Activated CD4-positive, alpha-beta T cell treated with anti-CD3 and anti-CD28 coated beads, Interleukin-10, Interleukin-2, amounts not matched to agents 100 ng/mL and 50 ng/mL, durations not matched to agents 16 hours and 8 hours (primary cell): Measurements from ENCODE around the gene TACC3.

Experiments
- DNase-seq: peaks from one replicate; pipeline ENCODE4 v3.0.0-alpha.2; 2020

Gene TACC3

DNA sequence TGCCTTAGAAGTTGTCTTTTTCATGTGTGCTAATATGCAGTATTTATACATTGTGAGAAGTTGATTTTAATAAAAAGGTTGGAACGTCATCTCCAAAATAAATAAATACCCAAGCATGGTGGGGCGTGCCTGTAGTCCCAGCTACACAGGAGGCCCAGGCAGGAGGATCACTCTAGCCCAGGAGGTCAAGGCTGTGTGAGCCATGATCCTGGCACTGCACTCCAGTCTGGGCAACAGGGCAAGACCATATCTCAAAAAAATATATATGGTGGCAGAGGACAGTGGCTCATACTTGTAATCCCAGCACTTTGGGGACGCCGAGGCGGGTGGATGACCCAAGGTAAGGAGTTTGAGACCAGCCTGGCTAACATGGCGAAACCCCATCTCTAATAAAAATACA, 15.6 kb upstream of the TACC3 start:
- DNase-seq = no peak

DNA sequence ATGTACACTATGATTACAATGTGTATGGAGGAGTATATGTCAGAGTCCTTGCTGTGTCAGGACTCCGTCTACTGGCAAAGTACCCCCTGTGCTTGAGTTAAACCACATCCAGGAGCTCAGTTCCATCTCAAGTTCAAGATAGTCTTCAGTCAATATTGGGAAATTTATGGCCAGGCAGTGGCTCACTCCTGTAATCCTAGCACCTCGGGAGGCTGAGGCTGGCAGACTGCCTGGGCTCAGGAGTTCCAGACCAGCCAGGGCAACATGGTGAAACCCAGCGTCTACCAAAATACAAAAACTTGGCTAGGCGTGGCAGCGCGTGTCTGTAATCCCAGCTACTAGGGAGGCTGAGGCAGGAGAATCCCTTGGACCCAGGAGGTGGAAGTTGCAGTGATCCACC, 15.0 kb upstream of the TACC3 start:
- no peak for DNase-seq

DNA sequence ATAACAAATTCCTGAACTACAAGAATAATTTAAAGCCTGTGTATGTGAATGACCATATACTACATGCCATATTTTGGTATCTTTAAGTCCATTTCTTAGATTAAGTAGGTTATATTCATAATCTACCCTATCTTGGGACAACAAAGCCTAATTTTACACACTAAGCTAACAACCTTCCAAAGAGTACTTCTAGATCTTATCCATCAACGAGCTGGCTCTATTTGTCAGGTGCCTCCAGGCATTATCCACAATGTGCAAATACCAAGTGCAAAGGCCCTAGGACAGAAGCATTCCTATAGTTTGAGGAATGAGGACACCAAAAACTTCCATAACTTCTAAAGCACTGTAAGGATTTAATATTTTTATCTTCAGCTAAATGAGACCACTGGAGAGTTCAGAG, 12.7 kb upstream of the TACC3 start:
- DNase-seq = no peak

DNA sequence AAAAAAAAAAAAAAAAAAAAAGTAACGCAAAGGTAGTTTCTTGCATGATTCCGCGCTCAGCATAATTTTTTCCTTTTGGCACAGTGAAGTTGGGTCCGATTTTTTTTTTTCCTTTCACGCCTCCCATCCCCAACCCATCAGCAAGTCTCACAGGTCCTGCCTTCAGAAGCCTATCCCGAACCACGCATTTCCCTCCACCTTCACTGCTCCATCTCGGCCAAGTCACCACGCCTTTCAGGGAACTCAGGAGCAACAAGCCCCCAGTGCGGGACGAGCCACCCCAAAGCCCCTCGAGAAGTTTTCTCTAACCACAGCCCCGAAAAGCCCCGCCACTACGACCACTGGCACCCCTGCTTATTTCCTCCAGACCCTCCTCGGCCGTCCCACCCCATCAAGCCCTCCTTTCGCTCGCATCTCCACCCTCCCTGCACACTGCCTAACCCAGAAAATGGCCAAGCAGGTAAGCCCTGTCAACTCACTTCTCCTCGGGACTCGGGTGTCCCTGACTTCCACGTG, 10.2 kb upstream of the TACC3 start:
- no peak for DNase-seq

DNA sequence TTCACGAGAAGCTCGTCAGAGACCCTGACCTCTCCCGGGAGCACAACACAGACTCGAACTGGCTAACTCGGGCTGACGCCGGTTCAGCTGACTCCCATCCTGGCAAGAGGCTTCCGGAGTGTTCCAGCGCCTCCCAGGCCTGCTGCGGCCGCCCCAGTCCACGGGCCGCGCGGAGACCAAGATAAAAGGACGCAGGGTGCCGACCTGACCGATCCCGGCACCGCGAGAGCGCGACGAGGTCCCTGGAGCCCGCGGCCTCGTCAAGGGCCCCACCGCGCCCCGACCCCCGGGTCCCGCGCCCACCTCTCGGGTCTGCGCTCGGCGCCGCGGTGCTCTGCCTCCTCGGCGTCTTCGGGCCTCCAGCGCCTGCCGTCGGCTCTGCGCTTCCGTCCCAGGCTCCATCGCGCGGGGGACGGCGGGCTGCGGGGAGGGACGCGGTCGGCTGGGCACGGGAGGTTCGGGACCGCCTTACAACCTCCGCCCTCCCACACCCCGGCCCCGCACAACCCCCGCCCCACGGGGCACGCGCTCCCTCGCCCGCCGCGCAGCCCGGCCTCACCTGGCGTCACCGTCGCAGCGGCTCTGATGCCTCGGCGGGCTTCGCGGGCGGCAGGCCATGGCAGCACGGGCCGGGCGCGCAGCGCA, 9.6 kb upstream of the TACC3 start:
- peak; percentile 56 for DNase-seq

- peak; percentile 99 for DNase-seq
These were observed 8.9 kb upstream of the TACC3 start, which contains the start of gene SLBP for GRCh38 chr4:1712216-1713002. SLBP (minus strand) TSS chr4:1712319; CDS start chr4:1712188, 131 bp downstream.

- DNase-seq = no peak
These were observed 8.1 kb upstream of the TACC3 start for GRCh38 chr4:1713003-1713851.

DNA sequence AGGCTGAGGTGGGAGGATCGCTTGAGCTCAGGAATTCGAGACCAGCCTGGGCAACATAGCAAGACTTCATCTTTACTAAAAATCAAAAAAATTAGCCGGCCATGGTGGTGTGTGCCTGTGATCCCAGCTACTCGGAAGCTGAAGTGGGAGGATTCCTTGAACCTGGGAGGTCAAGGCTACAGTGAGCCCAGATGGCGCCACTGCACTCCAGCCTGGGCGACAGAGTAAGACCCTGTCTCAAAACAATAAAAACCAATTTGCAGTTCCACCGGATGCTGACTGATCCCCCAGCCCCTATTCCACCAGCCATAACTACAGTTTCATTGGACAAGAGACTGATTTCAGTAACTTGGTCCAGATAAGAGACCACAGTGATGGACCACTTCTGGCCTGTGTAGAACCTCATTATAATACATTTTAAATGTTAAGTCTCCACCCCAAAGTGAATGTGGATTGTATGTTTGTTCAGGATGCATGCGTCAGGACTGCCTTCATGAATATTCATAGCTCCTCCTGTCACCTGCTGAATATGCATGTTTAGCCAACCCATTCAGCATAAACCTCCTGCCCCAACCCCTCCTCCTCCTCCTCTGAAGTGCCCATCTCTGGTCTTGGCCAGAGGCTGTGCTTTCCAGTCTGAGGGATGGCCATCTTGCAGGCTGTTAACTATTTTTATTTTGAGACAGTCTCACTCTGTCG, 6.9 kb upstream of the TACC3 start:
- DNase-seq = no peak

DNA sequence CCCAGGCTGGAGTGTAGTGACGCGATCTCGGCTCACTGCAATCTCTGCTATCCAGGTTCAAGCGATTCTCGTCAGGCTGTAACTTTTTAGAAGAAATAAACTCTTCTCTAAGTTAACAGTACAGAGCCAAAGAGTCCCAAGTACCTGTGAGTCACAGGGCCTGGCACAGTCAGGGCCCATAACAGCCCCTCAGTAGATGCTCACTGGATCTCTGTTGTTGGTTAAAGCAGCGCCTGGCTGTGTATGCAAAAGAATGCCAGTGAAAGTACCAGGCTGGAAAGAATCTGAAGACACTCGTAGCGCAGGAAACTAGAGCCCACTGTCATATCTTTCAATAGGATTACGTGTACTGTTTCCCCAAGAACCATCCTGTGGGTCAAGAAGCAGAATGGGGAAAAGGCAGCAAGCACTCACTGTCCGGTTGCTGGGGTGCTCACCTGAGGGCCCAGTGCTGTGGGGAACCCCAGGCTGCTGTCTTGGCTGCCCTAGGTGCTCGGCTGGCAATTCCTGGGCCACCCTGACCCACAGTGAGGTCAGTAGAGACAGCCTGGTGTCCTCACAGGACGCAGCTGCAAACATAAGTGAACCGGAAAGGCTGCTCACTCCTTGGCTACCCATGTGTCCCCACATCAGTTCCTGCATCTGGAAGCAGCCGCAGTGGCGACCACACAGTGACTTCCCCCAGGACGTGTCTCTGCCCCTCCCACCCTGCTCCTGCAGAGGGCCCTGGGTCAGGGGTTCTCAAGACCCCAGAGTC, 6.1 kb upstream of the TACC3 start:
- DNase-seq = no peak

DNA sequence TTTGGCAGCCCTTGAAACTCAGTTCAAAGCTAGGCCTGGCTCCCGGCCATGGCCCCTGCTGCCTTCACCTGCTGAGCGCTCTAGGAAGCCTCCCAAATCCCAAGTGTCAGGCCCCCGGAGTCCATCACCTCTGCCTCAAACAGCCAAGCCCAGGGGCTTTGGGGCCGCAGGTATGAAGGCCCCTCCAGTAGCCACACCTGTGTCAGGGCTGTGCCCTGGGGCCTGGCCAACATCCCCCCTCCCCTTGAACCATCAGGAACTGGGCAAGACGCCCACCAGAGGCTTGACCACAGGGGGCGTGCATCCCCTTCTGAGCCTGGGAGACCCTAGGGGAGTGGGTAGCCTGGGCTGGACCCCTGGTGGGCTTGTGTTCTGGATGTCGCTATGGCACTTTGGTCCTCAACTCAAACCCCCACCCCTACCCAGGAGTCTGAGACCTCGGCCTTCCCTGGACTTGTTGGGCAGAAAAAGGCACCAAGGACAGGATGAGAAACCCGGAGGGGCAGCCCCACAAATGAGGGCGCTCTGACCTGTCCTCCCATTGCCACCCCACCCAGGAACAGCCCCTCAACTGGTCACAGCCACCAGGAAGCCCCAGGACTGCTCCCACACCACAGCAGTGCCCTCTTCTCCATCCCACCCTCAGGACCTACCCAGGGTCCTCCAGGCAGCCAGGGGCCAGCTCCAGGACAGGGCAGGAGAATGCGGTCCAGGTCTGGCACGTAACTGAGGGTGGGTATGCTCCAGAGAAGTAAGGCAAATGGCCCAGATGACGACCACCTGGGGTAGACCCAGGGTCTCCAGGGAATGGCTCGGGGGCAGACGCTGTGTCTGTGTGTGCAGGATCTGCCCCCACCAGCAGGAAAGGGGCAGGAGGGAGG, 5.0 kb upstream of the TACC3 start:
- no peak for DNase-seq

- no peak for DNase-seq
These were observed 3.9 kb upstream of the TACC3 start for GRCh38 chr4:1717129-1718094.

DNA sequence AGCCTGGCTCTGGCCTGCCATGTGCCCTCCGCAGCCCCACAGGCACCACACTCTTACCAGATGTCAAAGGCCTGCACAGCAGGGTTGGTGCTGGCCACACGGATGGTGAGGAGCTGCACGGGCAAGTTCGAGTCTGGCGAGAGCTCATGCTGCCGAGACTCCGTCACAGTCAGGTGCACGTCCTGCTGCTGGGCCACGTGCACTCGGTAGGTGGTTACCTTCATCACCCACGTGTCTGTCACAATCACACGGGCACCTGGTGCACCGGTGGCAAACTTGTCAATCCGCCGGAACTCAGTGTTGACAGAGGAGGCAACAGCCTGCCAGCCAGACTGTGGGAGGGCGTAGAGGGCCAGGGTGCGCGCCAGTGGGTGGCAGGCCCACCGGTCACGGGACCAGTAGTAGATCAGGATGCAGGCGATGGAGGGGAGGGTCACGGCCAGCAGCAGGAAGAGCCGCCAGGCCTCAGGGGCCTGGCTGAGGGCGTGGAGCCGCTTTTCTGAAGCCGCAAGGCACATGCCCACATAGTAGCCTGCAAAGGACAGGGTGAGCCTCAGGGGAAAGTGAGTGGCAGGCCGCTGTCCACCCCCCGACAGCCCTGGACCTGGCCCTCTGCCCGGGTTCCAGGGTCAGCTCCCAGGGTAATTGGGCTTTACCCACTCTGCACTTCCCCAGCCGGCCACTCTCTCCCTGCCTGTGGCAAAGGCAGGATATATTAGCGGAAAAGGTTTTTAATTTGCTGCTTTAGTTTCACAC, 3.0 kb upstream of the TACC3 start:
- no peak for DNase-seq

DNA sequence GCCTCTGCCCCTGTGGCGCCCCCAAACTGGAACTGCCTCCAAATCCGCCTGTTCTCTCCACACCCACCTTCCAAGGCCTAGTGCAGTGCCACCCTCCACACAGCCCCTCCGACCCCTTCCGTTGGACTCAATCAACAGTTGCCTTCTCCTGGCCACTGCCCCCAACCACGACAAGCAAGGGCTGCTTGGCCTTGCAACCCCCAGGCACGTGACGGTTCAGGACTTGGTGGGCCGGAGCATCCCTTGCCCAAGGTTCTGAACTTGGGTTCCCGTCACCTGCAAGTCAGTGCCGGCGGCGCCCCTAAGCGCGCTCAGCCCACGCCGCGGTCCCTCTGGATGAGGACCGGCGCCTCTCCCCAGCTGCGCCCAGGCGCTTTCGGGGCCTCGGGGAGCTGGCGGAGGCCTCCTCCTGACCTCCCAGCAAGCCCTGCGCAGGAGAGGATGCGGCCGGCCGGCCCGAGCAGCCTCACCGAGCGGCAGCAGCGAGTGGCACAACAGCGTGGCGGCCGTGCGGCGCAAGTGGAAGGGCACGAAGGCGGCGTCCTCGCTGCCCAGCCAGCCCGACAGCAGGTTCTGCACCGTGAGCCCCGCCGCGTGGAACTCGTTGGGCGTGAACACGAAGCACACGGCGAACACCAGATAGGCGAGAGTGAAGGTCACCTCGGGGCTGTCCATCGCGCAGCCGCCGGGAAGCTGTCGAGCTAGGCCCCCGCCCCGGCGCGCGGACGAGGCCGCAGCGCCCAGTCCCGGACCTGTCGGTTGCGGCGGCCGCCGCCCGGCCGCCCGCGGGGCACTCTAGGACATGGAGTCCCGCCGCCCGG, 948 bp upstream of the TACC3 start:
- DNase-seq = peak; percentile 68

GRCh38 chr4:1721666-1722550, 587 bp downstream of the TACC3 start:
- no peak for DNase-seq

- DNase-seq = no peak
These were observed 1.3 kb downstream of the TACC3 start for GRCh38 chr4:1722551-1723118.

- peak; percentile 67 for DNase-seq
These were observed 1.9 kb downstream of the TACC3 start for GRCh38 chr4:1723131-1723801.
